GM19438 (cell line): Measurements from ENCODE around the gene FUBP3.
"Not testable (repeated sequence)": the region's sequence is repeated elsewhere in the genome, so short reads cannot be mapped to it uniquely, and the experiment has no call there.

Experiments
- ATAC-seq: cut with Tn5 transposase; IDR thresholded peaks from one replicate; pipeline ENCODE4 v1.9.1; 2021; ENCODE audit warnings: low read depth; ENCODE audit not compliant: unreplicated experiment

Gene FUBP3

GRCh38 chr9:130677252-130677651 lies 97.9 kb downstream of the FUBP3 start:
- ATAC-seq, result no peak

GRCh38 chr9:130680836-130681768 lies 101.7 kb downstream of the FUBP3 start:
- ATAC-seq, result peak; percentile 48

GRCh38 chr9:130681769-130682420 lies 102.5 kb downstream of the FUBP3 start:
- ATAC-seq, result peak; percentile 24

- ATAC-seq, result no peak
These were observed 103.2 kb downstream of the FUBP3 start for GRCh38 chr9:130682421-130683121.

GRCh38 chr9:130685104-130685503 lies 105.7 kb downstream of the FUBP3 start:
- no peak for ATAC-seq

- not testable (repeated sequence) for ATAC-seq
These were observed 106.6 kb downstream of the FUBP3 start for GRCh38 chr9:130685945-130686344.

- no peak for ATAC-seq
These were observed 108.2 kb downstream of the FUBP3 start for GRCh38 chr9:130687615-130688014.
